Measurements from ENCODE around the gene LEAP2.

The LEAP2 gene, protein sequence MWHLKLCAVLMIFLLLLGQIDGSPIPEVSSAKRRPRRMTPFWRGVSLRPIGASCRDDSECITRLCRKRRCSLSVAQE

DNA sequence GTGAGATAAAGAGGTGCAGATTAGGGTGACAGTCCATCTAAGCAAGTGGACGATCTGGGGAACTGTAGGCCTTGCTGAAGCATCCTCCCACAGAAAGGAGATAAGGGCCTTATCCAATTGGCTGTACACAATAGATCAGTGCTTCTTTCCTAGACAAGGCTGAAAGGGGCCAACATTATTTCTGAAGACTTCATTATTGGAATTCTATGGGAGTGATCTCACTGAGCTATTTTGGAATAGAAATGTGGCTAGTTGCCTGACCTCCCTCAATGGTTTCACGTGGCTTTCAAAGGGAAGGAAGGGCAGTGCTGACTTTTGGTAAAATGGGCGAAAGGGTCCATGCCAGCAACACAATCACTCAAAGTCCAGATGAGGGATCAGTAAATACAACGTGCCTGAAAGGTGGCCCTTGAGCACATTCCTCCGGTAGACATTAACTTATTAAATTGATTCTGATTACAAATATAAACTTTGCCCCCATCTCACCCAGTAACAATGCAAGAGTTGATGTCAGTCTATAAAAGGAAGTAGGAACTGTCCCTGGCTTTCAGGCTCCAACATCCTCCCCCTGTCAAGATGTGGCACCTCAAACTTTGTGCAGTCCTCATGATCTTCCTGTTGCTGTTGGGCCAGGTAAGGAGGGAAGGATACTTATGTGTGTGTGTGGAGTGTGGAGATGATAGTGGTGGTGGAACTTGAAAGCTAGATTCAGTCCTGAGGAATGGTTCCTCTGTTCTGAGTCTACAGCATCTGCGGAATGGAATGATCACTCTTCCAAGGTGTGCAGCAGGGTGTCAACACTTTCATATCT is at the start of gene LEAP2:
LEAP2 (plus strand) TSS at position 550 of the 811 bp plus-strand sequence; CDS start at position 577, 27 bp downstream.
- no peak for DNase-seq

DNA sequence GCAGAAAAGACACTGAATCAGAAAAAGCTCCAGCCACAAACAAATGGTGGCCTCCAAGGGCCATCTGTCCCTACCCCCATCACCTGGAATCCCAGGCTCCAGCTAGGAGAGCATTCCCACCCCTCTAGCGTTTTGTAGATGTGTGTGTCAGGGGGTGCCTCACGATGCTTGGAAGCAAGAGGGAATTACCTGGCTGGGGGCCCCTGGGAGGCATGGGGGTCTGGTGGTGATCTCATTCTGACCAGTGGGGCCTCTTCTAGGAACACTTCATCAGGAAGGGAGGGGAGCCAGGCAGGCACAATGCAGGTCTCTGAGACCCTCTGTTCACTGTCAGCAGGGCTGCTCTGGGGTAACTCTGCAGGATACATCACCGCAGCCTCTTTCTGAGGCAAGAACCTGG is 49.0 kb upstream of the LEAP2 start:
- DNase-seq = no peak

DNA sequence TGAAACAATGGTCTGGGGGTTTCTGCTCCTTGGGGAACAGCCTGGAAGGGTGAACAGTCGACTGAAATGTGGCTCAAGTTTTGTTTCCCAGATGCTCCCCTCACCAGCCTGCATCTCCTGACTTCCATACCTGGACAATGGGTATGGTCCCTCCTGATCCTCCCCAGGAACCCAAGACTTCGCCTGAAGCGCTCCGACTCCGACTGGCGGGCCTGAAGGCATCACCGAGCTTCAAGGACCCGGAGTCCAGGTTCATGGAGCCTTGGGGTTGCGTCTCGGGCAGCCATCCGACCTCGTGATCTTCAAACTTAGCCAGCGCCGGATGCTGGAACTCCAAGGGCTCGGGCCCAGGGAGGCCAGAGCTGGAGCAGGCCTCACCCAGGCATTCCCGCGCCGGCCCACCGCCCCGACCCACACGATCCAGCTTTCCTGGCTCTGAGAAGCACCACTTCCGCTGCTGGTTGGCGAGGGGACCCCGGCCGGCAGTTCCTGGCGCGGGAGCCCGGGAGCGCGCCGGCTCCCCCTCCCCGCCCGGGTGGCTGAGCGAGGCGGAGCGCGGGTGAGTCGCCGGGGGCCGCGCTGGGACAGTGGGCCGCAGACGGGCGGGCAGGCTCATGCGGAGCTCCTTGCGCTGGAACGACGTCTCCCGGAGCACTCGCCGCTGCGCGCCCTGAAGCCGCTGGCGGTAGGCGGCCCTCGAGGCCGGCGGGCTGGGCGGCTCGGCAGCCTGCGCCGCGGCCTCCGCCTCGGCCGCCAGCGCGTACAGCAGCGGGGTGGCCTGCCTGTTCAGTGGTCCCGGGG is 48.2 kb upstream of the LEAP2 start:
- DNase-seq = no peak

DNA sequence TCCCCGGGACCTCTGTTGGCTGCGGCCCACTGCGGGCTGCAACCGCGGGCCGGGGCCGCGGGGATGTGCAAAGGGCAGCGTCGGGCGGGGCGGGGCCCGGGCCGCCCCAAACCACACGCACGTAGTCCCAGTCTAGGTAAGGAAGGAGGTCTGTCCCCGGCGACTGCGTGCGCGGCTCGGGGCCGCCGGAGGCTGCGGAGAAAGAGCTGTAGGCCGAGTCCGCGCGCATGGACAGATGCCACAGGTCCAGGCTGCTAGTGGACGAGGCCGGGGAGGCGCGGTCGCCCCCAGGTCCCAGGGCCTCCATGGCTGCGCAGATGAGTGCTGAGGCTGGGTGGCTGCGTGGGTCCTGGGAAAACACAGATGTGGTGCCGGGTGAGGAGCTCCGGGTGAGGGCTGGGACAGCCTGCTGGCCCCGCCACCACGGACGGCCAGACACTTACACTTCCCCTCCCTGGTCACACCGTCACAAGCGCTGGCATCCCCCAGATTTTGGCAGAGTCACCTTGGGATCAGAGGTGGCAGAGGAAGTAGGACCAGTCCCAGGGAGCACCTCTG is 47.6 kb upstream of the LEAP2 start:
- no peak for DNase-seq

GRCh38 chr5:132826424-132827082 is 46.9 kb upstream of the LEAP2 start:
- DNase-seq = no peak

GRCh38 chr5:132827943-132828673 is 45.4 kb upstream of the LEAP2 start:
- no peak for DNase-seq

GRCh38 chr5:132828846-132829494 is 44.5 kb upstream of the LEAP2 start:
- DNase-seq = no peak

DNA sequence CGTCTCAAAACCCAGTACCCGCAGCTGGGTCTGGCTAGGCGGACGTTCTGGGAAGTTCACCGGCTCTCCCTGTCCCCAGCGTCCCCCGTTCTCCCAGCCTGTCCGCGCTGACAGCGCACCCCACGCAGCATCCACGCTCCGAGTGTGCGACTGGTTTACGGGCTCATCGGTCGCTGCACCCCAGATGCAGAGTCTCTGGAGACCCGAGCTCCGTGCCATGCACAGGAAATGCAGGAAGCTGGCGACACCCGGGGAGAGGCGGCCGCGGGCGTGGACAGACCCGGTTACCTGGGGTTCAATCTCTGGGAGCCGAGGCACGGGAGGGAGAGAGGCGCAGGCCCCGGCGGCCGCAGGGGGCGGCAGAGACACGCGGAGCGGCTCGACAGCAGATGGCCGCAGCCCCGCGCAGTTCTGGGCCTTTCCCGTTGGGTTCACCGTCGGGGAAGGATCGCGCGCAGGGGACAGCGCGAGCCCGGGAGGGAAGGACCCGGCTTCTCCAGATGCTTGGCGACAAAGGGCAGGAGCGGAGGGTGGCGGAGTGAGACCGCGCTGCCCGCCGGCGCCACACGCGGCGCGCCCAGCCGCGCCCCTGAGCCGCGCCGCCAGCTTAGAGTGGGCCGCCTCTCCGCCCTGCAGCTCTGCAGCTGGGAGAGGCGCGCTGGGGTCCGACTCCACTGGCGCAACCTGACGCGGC is 43.6 kb upstream of the LEAP2 start:
- peak; percentile 48 for DNase-seq

GRCh38 chr5:132830436-132831094 is 42.9 kb upstream of the LEAP2 start, which contains the start of gene SHROOM1:
SHROOM1 (minus strand) TSS chr5:132830647; CDS start chr5:132826140, 4,507 bp downstream.
- DNase-seq = peak; percentile 43

- no peak for DNase-seq
These were observed 42.2 kb upstream of the LEAP2 start for GRCh38 chr5:132831095-132831860.

DNA sequence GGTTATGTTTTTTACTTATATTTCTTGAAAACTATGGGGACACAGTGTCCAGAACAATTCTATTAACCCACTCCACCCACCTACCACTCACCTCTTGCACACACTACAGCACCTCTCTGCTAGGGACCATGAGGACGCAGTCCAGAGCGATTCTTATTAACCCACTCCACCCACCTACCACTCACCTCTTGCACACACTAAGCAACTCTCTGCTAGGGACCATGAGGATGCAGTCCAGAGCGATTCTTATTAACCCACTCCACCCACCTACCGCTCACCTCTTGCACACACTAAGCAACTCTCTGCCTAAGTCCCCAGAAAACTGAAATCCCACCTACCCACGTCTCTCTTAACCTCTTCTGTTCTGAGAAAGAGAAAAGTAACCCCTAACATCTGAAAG is 40.9 kb upstream of the LEAP2 start:
- DNase-seq = no peak

GRCh38 chr5:132834057-132834456 is 39.4 kb upstream of the LEAP2 start:
- DNase-seq = no peak

GRCh38 chr5:132836852-132837251 is 36.6 kb upstream of the LEAP2 start:
- DNase-seq = no peak

- DNase-seq = peak; percentile 20
These were observed 35.6 kb upstream of the LEAP2 start for GRCh38 chr5:132837868-132838267.

GRCh38 chr5:132838516-132839282 is 34.8 kb upstream of the LEAP2 start:
- no peak for DNase-seq

GRCh38 chr5:132839426-132840301 is 33.8 kb upstream of the LEAP2 start:
- DNase-seq = no peak

- DNase-seq = no peak
These were observed 33.2 kb upstream of the LEAP2 start for GRCh38 chr5:132840313-132840712.

DNA sequence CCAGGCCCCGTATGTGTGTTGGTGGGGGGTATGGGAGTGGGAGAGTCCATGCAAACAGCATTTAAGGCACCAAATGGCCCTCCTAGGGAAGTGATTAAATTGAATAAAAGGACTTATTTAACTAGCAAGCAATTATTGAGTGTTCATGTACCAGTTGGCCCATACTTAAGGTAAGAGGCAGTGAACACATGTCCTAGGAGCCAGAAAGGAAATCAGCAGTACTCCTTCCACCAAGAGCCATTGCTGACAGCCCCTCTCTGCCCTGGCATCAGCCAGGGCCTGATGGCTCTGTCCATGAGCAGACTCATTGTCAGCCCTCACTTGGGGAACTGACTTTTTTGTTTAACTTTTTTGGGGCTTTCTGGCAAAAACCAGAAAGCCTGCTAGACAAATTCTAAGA is 32.6 kb upstream of the LEAP2 start:
- DNase-seq = no peak

All from NCI-H2029 (cell line).